HG03442 (cell line): ENCODE measurements around the gene KHNYN.

Experiments
- ATAC-seq: cut with Tn5 transposase; IDR thresholded peaks from one replicate; pipeline ENCODE4 v1.9.1; 2021; ENCODE audit warnings: mild to moderate bottlenecking, moderate library complexity; ENCODE audit not compliant: unreplicated experiment

The KHNYN gene

GRCh38 chr14:24422261-24422660 is 7.5 kb upstream of the KHNYN start:
- no peak for ATAC-seq

GRCh38 chr14:24422694-24423601 is 6.8 kb upstream of the KHNYN start:
- no peak for ATAC-seq

- ATAC-seq = no peak
These were observed 4.0 kb upstream of the KHNYN start for GRCh38 chr14:24425704-24426103.

GRCh38 chr14:24426150-24426911 is 3.4 kb upstream of the KHNYN start:
- ATAC-seq = no peak

GRCh38 chr14:24426912-24427536 is 2.7 kb upstream of the KHNYN start:
- ATAC-seq = no peak

GRCh38 chr14:24427537-24428508 is 1.9 kb upstream of the KHNYN start:
- ATAC-seq = no peak

GRCh38 chr14:24428628-24429394 is 943 bp upstream of the KHNYN start:
- no peak for ATAC-seq

- ATAC-seq = peak; percentile 59
These were observed 458 bp downstream of the KHNYN start for GRCh38 chr14:24430143-24430681.

GRCh38 chr14:24430682-24431568 is 1.2 kb downstream of the KHNYN start:
- peak; percentile 26 for ATAC-seq

- peak; percentile 45 for ATAC-seq
These were observed 2.0 kb downstream of the KHNYN start for GRCh38 chr14:24431569-24432258.

GRCh38 chr14:24432259-24433131 is 2.7 kb downstream of the KHNYN start:
- ATAC-seq = no peak

- ATAC-seq = no peak
These were observed 4.3 kb downstream of the KHNYN start for GRCh38 chr14:24434036-24434435.

- ATAC-seq = no peak
These were observed 4.9 kb downstream of the KHNYN start for GRCh38 chr14:24434676-24435075.

- ATAC-seq = no peak
These were observed 5.5 kb downstream of the KHNYN start for GRCh38 chr14:24435192-24435810.

- ATAC-seq = no peak
These were observed 6.2 kb downstream of the KHNYN start for GRCh38 chr14:24435998-24436354.

- ATAC-seq = peak; percentile 48
These were observed 6.7 kb downstream of the KHNYN start for GRCh38 chr14:24436355-24437019.
